ENCODE measurements around the gene CAPN15.

Gene CAPN15

GRCh38 chr16:580141-580945, 52.8 kb downstream of the CAPN15 start:
- no peak for DNase-seq

- DNase-seq = no peak
Measured at GRCh38 chr16:580946-581498, 53.5 kb downstream of the CAPN15 start.

DNA sequence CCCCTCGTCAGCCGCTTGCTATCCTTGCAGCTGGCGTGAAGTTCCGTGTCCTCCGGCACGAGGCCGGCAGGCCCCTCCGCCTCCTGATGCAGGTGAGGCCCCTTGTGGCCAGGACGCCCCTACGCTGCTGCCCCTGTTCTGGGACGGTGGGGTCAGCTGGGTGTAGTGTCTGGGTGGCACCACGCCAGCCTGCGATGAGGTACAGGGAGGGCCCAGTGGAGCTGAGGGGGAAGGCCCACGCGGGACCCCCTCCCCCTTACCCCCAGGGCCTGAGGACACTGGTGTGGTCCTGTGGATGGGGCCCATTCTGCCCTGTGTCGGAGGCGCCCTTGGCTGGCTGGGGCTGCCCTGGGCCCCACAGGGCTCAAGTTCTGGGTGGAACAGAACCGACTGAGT, 54.7 kb downstream of the CAPN15 start:
- DNase-seq = no peak

DNA sequence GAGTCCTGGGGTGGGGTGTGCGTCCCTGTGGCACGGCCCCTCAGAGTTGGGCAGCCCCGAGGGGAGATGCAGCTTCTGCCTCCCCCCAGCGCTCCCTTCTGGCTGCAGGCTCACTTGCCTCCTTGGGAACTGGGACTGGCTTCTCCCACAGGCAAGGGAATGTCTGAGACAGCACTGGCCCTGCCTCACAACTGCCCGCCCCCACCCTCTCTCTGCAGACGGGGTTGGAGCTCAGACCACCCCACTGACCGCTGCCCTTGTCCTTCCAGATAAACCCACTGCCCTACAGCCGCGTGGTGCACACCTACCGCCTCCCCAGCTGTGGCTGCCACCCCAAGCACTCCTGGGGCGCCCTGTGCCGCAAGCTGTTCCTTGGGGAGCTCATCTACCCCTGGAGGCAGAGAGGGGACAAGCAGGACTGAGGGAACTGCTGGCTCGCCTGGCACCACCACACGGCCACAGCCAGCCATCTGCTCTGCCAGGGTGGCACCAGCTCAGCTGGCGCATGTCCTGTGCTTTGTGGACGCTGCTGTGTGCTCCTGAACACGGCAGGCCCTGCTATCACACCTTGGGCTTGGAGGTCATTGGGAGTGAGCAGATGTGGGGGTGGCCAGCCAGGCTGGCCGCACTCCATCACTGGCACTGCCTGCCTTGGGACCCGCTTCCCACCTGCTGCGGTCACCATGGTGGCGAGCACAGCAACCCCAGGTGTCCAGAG, 55.3 kb downstream of the CAPN15 start:
- DNase-seq = no peak

- no peak for DNase-seq
Measured at GRCh38 chr16:583470-583814, 55.9 kb downstream of the CAPN15 start.

GRCh38 chr16:583815-584591, 56.5 kb downstream of the CAPN15 start:
- no peak for DNase-seq

GRCh38 chr16:585351-585750, 57.8 kb downstream of the CAPN15 start:
- DNase-seq = no peak

GRCh38 chr16:586047-586644, 58.6 kb downstream of the CAPN15 start:
- DNase-seq = no peak

DNA sequence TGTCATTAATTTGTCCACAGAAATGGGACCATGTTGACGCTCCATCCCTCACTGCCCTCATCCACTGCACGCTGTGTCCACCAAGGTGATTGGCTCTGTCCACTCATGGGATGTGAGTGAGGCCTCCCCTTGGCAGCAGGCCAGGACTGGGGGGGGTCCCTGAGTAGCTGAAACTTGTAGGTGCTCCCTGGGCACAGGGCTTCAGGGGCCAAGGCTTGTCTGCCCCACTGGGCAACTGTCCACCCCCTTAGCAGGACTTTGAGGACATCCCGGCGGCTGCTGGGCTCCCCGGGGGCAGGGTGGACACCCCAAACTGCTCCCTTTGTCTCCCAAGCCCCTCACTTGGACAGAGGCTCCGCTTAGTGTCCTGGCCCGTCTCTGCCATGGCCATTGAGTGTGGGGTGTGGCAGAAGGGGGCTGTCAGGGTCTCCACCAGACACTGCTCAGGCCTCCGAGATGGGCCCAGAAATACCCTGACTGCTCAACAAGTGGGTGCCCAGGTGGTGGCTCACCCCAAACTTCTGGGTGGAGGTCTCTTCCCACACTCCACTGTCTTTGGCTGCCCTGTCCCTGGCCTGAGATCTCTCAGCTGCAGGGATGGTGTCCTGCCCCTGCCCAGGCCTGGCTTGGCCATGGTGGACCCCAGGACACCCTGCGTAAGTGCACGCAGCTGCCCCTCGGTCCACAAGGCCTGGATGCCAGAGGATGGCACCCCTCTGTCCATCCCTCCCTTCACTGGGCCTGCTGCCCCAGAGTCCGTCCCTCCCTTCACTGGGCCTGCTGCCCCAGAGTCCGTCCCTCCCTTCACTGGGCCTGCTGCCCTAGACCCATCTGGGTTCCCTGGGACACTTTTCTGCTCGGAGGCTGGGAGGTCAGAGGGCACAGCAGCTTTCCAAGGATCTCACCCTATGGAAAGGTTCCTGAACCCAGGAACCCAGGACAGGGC, 59.4 kb downstream of the CAPN15 start:
- no peak for DNase-seq

DNA sequence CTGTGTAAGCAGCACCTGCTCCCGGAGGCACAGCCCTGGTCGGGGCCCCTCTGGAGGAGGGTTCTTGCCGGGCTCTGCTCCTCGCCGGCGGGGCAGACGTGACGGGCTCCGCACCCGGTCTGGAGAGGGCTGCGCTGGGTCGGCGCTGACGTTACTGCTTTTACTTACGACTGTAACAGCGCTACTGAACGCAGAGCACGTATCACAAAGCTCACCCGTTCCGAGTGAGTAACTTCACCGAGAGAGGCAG, 61.1 kb downstream of the CAPN15 start:
- DNase-seq = no peak

GRCh38 chr16:588889-589657, 61.6 kb downstream of the CAPN15 start:
- peak; percentile 86 for DNase-seq

DNA sequence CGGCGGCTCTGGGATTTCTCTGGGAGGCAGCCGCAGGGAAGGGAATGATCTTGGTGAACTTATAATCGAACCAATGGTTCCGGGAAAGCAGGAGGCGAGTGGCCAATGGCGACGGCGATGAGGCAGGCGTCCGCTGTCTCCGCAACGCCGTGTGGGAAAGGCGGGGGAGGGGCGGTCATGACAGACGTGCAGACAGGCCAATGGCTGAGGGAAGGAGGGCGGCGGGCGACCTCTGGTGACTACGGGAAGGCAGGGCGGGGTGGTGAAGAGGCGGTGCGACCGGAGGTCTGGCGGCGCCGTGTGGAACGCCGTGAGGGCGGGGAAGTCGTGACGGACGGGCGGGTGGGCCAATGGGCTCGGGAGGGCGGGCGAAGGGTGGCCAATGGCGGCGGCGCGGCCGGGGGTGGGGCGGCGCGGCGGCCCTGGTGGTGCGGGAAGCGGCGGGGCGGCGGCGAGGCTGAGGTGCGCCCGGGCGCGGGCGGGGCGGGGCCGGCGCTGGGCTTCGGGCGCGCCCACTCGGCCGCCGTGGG, 62.2 kb downstream of the CAPN15 start, which contains the start of gene RAB40C:
RAB40C (plus strand) TSS at position 409 of the 530 bp plus-strand sequence. CDS start 226 bp downstream, outside the sequence.
- peak; percentile 86 for DNase-seq

- DNase-seq = no peak
Measured at GRCh38 chr16:590188-590814, 62.8 kb downstream of the CAPN15 start.

- no peak for DNase-seq
Measured at GRCh38 chr16:590815-591200, 63.3 kb downstream of the CAPN15 start.

DNA sequence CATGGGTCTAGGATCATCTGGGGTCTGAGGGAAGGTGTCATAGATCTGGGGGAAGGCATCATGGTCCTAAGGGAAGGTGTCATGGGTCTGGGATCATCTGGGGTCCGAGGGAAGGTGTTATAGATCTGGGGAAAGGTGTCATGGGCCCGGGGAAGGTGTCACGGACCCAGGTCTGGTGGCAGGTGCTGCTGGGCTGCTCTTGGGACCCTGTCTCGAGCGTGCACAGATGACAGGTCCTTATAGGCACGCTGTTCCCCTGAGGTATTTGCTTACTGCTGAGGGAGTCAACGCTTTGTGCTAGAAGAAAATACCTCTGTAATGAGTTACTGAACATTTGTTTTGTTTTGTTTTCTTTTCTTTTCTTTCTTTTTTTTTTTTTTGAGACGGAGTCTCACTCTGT, 63.7 kb downstream of the CAPN15 start:
- no peak for DNase-seq

GRCh38 chr16:591892-592517, 64.5 kb downstream of the CAPN15 start:
- DNase-seq = no peak

DNA sequence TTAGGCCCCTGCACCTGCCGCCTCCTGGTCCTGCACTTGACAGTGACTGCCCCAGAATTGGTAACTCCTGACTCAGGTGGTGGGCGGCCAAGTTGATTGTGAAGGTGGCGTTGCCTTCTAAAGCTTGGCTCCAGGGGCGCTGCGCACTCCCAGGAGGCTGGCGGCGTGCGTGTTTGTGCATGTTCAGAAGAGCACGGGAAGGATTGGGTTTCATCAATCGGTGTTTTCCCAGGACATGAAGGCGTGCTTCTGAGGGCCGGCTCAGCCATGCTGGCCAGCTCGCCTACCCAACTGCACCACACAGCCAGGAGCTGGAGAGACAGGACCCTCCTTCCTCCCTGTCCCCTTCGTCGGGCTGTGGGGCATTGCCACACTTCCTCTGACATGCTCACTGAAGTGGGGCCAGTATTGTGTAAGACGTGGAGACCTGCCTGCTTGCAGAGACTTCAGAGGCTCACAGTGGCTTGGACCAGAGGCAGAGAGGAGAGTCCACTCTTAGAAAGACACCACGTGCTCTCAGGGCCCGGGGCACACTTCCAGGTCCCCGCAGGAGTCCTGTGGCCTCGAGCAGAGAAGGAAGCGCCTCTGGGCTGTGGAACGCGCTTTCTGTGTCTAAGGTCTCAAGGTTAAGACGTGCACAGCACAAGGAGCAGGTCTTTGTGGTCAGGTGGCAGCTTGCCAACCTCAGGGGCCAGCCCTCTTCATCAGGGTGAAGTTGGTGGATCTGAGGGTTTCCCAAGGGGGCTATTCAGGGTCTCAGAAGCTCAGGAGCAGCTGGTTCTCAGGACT, 65.2 kb downstream of the CAPN15 start:
- no peak for DNase-seq

DNA sequence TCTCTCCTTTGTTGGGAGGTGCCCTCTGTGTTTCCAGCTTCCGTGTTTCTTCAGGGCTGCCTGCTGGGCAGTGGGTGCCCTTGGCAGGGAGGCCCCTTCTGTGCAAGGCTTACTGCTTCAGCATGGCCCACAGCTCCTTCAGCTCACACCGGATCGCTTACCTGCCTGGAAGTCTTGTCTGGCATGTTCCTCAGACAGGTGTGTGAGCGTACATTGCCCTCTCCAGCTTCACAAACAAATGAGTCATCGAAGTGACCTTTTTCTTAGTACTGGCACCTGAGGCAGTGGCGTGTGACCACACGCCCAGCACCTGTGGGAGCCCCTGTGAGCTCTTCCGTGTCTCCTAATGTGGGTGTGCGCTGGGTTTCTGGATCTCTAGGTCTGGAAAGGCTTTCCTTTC, 65.9 kb downstream of the CAPN15 start:
- no peak for DNase-seq

DNA sequence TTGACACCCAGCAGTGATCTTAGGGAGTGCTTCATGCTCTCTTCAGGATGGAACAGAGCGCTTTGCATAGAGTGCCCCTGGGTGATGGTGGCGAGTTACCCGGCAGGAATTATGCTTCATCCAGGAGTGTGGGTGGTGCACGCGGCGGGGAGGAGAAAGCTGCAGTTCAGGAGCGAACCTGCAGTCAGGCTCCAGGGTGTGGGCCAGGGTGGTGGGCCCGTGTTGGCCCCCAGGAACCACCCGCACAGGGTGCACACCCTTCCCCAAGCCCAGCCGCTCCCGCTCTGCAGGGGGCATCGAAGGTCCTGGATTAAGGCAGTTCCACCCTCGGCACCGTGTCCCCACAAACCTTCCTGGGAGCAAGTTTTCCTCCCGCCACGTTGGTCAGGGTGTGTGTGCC, 66.3 kb downstream of the CAPN15 start:
- DNase-seq = no peak

All from NCI-H446 treated with DMSO at 0.1 percent for 48 hours (cell line).